ENCODE results near the gene NAT9. TPM values are rescaled to one million over a fixed set of nuclear protein-coding genes. Genes with fewer than 3 reads are reported as not detected.

NAT9 gene
- total RNA-seq, 1 donor from 2014 or later: 67.8 TPM

DNA sequence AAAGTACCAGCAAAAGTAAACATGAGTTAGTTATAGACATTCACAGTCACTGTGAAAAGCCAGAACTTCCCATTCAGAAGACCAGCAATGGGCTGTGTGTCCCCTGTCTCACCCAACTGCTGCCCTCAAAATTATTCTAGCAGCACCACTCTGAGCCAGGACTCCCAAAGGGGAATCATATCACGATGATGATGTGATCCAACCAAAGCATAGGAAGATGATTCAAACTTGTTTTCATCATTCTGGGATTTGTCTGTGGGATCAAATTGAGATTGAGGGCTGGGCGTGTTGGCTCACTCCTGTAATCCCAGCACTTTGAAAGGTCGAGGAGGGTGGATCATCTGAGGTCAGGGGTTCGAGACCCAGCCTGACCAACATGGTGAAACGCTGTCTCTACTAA, 6.4 kb upstream of the NAT9 start:
- no peak for DNase-seq
- Mint-ChIP-seq H3K9me3 (ENCODE audit: unreplicated experiment) (peaks cover 1% of the 10 kb centered on the region), H3K27ac (ENCODE audit: unreplicated experiment) (no peak overlapping the region), H3K4me3 (ENCODE audit: unreplicated experiment) (no peak overlapping the region), H3K27me3 (ENCODE audit: unreplicated experiment) (no peaks in the 10 kb centered on the region), H3K4me1 (ENCODE audit: low read depth, unreplicated experiment) (peaks cover 20% of the 10 kb centered on the region), H3K36me3 (ENCODE audit: unreplicated experiment) (no peaks in the 10 kb centered on the region)
- TF ChIP-seq, protein P1, sequence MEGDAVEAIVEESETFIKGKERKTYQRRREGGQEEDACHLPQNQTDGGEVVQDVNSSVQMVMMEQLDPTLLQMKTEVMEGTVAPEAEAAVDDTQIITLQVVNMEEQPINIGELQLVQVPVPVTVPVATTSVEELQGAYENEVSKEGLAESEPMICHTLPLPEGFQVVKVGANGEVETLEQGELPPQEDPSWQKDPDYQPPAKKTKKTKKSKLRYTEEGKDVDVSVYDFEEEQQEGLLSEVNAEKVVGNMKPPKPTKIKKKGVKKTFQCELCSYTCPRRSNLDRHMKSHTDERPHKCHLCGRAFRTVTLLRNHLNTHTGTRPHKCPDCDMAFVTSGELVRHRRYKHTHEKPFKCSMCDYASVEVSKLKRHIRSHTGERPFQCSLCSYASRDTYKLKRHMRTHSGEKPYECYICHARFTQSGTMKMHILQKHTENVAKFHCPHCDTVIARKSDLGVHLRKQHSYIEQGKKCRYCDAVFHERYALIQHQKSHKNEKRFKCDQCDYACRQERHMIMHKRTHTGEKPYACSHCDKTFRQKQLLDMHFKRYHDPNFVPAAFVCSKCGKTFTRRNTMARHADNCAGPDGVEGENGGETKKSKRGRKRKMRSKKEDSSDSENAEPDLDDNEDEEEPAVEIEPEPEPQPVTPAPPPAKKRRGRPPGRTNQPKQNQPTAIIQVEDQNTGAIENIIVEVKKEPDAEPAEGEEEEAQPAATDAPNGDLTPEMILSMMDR (IDR thresholded peaks at IDR 0.05; ENCODE audit: partially characterized antibody, unreplicated experiment): no peak

DNA sequence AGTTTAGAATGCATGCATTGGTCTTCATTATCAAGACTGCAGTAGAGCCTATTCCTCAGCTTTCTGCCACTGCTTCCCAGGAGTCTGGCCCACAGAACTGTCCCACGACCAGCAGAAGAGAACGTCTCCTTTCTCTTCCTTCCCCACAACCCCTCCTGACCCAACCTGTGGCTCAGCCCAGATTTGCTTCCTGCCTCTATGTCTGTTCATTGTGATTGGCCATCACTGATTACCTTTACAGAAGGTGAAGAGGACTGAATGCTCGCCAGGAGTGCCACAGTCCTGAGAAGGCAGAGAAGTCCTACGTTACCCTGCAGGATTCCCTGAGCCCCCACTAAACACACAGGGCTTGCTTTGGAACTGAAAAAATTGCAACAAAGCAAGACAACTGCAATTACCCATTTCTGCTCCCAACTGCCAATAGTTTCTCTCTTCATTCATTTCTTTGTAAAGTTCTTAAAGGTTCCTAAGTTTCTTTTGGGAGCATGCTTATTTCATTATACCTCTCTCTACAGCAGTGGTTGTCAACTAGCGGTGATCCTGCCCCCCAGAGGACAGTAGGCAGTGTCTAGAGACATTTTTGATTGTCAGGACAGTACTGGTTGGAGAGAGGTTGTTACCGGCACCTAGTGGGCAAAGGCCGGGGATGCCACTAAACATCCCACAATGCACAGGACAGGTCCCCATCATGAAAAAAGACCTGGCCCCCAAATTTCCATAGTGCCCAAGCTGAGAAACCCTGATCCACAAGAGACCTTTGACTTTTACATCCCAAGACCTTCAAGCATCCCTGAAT, 4.5 kb upstream of the NAT9 start:
- Mint-ChIP-seq H3K27ac (ENCODE audit: unreplicated experiment) (peak overlapping the region; percentile 65), H3K36me3 (ENCODE audit: unreplicated experiment) (no peaks in the 10 kb centered on the region), H3K4me1 (ENCODE audit: low read depth, unreplicated experiment) (peaks cover 25% of the 10 kb centered on the region), H3K9me3 (ENCODE audit: unreplicated experiment) (peaks cover 3% of the 10 kb centered on the region), H3K4me3 (ENCODE audit: unreplicated experiment) (no peak overlapping the region), H3K27me3 (ENCODE audit: unreplicated experiment) (peaks cover 4% of the 10 kb centered on the region)
- TF ChIP-seq, protein P1 (IDR thresholded peaks at IDR 0.05; ENCODE audit: partially characterized antibody, unreplicated experiment): no peak
- DNase-seq: no peak

DNA sequence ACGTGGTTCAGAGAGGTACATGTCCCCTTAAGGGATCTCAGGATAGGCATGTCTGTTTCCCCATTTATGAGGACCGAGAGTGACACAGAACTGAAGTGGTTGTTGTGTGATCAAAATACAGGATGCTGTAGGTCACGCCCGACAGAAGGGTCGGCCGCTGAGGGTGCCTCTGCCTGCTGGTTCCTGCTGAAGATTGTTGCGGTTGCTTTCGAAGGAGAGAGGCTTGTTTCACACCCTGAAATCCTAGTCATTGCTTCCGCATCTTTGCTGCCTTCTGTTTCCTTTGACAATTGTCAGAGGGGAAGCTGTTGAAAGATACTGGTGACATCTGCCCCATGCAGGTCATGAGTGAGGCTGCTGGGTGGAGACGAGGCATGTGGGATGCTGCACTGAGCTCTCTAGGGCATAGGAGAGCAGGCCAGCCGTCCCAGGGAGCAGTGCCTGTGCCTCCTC, 3.8 kb upstream of the NAT9 start:
- H3K4me1 Mint-ChIP-seq (ENCODE audit: low read depth, unreplicated experiment): peaks cover 25% of the 10 kb centered on the region
- H3K4me3 Mint-ChIP-seq (ENCODE audit: unreplicated experiment): peak overlapping the region; percentile 28
- peaks cover 4% of the 10 kb centered on the region for H3K27me3 Mint-ChIP-seq (ENCODE audit: unreplicated experiment)
- DNase-seq: no peak
- peak overlapping the region; percentile 65 for H3K27ac Mint-ChIP-seq (ENCODE audit: unreplicated experiment)
- TF ChIP-seq, protein P1 (IDR thresholded peaks at IDR 0.05; ENCODE audit: partially characterized antibody, unreplicated experiment): no peak
- H3K9me3 Mint-ChIP-seq (ENCODE audit: unreplicated experiment): peaks cover 3% of the 10 kb centered on the region
- H3K36me3 Mint-ChIP-seq (ENCODE audit: unreplicated experiment): no peaks in the 10 kb centered on the region

DNA sequence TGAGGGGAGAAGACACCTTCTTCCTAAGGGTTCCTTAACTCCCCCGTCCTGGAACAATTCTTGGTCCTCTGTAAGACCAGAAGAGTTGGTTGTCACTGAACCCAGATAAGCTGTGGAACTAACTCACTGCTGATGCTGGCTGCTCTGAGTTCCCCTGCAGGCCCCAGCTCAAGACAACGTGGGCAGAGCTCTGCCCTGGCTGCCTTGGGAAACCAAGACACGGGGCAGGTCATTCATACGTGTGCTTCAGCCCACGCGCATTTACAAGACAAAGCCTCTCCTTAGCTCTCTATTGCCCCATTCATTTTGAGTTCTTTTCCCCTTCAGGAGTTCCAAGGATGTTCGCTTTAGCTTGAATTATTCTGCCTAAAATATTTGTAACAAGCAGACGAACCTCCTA, 3.4 kb upstream of the NAT9 start:
- peak overlapping the region; percentile 65 for H3K27ac Mint-ChIP-seq (ENCODE audit: unreplicated experiment)

DNA sequence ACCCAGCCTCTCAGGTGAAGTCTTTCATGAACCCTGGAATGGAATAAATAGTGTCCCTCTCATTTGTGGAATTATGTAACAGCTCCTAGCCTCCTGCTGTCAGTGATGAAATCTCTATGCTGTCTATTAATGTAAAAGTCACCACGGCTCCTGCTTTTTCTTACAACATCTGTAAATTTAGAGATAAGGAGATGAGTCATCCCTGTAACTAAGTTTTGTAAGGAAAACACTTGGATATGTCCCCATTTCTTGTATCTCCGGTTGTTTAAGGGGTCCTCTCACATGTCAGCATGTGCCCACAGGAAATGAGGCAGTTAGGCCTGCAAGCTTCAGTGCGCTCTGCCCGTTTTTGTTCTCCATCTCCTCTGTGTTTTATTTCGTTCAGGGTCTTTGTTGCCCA, 2.8 kb upstream of the NAT9 start:
- no peaks in the 10 kb centered on the region for H3K36me3 Mint-ChIP-seq (ENCODE audit: unreplicated experiment)
- peaks cover 4% of the 10 kb centered on the region for H3K27me3 Mint-ChIP-seq (ENCODE audit: unreplicated experiment)
- no peak overlapping the region for H3K4me3 Mint-ChIP-seq (ENCODE audit: unreplicated experiment)
- TF ChIP-seq, protein P1 (IDR thresholded peaks at IDR 0.05; ENCODE audit: partially characterized antibody, unreplicated experiment): no peak
- DNase-seq: no peak
- H3K9me3 Mint-ChIP-seq (ENCODE audit: unreplicated experiment): peaks cover 3% of the 10 kb centered on the region
- H3K27ac Mint-ChIP-seq (ENCODE audit: unreplicated experiment): no peak overlapping the region
- peaks cover 25% of the 10 kb centered on the region for H3K4me1 Mint-ChIP-seq (ENCODE audit: low read depth, unreplicated experiment)

More for the DNA sequence above, 3.4 kb upstream of the NAT9 start:
- Mint-ChIP-seq H3K4me1 (ENCODE audit: low read depth, unreplicated experiment) (peaks cover 25% of the 10 kb centered on the region), H3K4me3 (ENCODE audit: unreplicated experiment) (no peak overlapping the region), H3K36me3 (ENCODE audit: unreplicated experiment) (no peaks in the 10 kb centered on the region), H3K27me3 (ENCODE audit: unreplicated experiment) (peaks cover 4% of the 10 kb centered on the region), H3K9me3 (ENCODE audit: unreplicated experiment) (peaks cover 3% of the 10 kb centered on the region)
- no peak for DNase-seq
- TF ChIP-seq, protein P1 (IDR thresholded peaks at IDR 0.05; ENCODE audit: partially characterized antibody, unreplicated experiment): no peak

All from glutamatergic neuron (in vitro differentiated cells).